GM18517 (cell line): ENCODE measurements around the gene ACOX2.

Experiments used
- ATAC-seq: cut with Tn5 transposase; IDR thresholded peaks from one replicate; pipeline ENCODE4 v1.9.1; 2021; ENCODE audit warnings: mild to moderate bottlenecking, moderate library complexity; ENCODE audit not compliant: unreplicated experiment

The ACOX2 gene

DNA sequence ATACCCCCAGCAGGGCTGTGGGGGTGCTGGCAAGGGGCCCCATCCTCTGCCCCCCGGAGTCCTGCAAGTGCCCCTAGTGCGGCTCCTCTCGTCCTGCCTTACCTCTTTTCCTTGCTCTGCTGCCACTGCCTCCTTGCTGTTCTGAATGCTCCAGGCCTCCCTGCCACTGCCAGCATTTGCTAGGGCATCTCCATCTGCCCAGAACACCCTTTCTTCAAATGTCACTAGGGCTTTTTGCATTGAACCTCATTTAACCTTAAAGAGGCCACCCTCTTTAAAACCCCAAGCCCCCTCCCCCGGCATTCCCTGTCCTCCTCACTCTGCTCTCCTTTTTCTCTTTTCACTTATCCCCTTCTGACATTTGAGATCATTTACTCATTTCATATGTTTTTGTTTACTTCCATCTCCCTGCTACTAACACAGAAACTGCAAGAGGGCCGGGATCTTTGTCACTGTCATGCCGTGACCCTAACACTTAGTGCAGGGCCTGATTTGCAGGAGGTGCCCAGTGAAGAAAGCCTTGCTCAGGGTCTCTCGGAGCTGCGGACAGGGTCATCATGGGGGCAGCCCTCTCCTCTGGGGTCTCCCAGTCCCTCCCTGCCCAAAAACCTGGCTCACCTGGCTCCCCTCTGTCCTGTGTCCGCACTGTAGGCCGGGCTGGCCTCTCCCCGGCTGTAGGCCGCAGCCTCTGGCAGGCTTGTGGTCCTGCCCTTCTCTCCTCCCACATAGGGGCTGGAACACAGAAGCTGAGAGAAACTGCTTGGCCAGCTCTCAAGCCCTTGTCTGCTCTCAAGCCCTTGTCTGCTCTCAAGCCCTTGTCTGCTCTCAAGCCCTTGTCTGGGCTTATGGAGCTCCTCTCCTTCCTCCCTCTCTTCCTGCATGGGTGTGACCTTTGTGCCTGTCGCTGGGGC, at the start of gene ACOX2:
Gene ACOX2 (minus strand): TSS at position 690 of the 911 bp plus-strand sequence. CDS start 2,084 bp downstream, outside the sequence.
- no peak for ATAC-seq

DNA sequence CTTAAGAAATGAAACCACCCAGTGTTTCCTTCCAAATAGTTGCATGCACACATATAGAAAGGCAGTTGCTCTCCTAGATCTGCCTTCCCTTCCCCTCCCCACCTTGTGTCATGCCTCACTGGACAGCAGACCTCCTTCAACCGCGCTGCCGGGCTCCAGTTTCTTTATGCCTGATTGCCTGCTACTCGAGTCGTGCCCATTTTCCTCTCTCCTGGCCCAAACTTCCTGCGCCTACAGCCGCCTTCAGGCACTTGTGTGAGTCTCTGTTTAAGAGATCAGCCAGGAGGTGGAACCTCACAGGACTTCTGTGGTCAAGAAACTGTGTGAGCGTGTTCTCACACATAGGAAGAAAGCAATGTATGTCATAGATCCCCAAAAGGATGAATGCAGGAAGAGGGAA, 49.0 kb upstream of the ACOX2 start:
- ATAC-seq = no peak

DNA sequence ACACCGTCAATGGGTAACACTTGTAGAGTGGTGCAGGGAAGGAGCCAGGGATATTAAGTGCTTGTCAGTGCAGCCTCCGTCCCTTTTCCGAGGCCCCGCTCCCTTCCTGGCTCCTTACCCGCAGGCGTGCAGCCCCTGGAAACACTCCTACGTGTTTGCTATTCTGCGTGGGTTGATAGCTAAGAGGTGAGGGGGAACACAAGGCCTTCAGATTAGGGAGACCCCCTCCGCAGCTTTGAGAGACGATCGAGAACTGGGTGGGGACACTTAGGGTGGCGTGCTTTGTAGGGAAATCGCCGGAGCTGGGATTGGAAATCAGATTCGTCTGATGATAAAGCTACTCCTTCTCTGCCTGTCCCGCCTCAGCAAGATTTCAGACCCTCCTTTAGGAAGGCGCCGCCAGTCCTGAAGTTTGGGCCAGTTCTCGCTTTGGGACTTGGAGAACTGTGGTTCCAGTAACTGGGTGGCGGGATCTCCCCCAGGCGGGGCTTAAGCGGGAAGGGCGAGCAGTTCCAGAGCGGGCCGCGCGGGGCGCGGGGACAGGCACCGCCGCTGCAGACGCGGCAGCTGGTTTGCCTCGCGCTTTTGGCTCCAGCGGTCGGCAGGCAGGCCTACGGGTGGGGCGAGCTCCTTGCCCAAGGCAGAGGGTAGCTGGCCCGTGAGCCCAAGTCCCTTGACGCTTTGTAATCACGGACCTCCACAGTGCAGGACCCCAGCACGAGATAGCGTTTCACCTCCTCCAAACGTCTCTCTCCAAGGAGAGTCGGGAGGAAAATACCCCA, 48.2 kb upstream of the ACOX2 start:
- peak; percentile 53 for ATAC-seq

DNA sequence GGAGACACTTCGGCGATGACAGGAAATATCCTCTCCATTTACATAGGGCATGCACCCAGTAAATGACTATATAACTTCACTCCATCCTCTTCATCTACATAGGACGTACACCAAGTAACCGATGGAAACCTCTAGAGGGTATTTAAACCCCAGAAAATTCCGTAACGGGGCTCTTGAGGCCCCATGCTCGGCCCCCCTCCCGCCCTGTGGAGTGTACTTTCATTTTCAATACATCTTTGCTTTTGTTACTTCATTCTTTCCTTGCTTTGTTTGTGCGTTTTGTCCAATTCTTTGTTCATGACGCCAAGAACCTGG, 47.7 kb upstream of the ACOX2 start:
- no peak for ATAC-seq

DNA sequence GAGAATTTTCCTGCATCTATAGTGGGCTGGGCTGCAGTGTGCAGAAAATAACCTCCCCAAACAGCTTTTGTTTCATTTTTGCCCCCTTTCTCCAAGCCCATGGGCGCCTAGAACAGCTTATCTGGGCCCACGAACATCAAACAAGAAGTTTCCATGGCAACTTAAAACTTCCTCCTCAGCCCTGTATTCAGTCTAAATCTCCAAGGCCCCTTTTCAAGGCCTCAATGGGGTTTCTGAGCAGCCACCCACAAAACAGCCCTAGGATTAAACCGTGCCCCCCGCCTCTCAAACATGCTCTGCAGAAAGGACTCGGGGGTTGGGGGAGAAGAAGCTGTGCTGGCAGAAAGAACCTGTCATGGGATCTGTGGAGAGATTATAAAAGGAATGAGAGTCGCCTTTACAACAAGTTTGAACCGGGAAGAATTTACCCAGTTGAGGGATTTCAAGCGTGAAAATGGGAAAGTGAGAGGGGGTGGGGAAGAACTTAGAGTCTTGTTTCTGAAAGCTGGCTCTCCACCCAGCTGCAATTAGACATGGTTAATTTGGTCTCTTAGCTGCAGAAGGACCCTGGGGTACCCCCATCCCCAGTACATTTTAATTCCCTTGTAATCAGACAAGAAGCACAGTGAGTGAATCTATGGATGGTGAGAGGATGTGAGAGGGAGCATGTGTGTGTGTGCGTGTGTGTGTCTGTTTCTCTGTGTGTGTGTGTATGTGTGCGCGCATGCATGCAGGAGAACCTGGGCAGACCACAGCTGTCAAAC, 44.5 kb upstream of the ACOX2 start:
- ATAC-seq = no peak

DNA sequence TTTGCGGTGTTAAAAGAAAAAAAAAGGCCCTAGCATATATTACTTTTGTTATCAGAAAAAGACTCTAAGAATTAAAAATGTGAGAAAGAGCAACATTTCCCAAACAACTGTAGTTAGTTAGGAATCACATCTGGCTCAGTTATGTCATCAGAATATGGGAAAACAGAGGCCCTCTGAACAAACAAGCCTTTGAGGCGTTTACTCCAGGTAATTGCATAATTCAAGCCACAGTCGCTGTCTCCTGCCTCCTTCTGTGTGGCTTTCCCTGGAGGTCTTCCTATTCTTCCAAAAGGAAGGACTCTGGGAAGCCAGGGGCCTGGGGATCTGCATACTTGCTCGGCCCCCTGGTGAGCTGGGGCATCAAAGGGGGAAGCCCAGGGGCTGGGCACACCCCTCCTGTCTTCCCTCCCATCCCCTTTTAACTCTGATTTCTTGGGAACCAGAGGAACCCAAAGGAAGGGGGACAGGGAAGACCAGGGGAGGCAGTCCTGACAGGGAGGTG, 43.9 kb upstream of the ACOX2 start:
- no peak for ATAC-seq

DNA sequence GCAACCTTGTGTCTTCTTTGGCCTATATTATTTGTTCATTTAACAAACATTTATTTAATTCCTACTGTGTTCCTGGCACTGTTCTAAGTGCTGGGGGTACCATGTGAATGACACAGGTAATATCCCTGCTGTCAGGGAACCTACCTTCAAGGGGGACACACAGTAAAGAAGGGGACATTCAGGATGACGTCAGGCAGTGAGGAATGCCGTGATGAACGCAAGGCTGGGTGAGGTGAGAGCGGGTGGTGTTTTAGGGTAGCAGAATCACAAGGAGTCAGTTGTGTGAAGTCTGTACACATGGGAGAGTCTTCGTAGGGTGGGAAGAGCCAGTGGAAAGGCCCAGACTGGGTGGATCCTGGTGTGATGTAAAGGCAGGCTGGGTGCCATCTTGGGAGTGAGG, 41.9 kb upstream of the ACOX2 start:
- ATAC-seq = no peak

DNA sequence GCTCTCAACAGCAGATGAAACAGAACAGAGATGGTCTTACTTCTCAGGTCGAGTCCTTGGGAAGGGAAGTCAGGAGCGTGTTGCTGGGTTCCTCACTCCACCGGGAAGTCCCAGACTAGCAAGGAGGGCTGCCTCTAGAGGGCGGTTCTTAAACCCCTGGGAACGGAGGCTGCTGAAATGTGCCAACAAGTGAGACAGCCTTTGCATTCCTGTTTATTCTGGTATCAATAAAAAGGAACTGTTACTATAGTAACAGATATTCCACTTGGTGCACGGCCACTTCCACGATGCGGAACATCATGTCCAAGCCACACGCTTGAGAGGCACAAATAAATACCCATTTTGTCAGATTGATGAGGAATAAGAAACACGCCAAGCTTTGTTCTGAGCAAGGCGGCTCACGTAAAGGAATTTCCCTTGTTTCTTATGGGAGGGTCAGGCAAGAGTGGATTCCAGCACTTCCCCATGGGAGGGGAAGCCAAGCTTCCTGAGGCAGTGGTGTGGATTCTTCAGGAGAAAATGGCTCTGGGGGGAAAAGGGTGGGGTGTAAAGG, 40.4 kb upstream of the ACOX2 start, which contains the start of gene FAM107A:
Gene FAM107A (minus strand): TSS at position 123 of the 553 bp plus-strand sequence. CDS start 7,531 bp downstream, outside the sequence.
- no peak for ATAC-seq

DNA sequence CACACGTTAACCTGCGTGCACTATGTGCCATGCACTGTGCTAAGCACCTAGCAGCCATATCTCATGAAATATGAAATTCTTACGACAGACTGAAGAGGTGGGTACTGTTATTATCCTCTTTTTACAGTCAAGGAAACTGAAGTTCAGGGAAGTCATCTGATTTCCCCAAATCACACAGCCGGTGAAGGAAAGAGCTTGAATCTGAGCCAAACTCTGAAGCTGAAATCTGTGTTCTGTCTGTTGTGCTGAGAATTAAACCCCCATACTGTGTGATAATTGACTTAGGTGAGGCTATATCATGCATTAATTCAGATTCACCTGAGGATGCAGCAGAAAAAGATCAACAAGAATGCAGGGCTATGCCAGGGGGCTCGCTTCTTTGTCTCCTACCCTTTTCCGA, 39.7 kb upstream of the ACOX2 start:
- no peak for ATAC-seq

DNA sequence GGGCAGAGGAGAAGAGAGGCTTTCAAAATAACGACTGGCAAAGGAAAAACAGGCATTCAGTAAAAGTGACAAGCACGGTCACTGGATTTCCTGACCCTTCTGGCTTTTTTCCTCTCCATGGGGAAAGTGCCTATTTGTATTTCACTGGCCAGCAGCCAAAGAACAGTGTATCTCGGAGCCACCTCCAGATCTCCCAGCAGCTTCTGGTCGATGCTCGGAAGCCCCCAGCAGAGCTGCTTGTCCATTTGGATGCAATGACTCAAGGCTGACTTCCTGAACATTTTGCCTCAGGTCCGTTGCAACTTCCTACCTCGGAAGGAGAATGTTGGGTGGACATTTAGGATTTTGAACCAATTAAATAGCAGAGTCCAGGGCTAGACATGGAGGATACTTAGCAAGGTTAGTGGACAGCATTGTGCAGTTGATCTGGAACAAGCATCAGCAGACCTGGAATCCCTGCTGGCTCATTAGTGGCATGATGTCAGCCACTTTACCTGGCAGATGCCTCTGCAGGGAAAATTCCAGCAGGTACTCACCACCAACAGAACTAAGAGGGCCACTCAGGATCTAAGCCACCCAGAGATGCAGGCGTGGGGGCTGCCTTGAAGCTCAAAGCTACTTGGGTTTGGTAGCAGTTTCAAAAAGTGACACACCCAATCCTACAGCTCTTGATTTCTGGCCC, 39.1 kb upstream of the ACOX2 start:
- ATAC-seq = no peak

DNA sequence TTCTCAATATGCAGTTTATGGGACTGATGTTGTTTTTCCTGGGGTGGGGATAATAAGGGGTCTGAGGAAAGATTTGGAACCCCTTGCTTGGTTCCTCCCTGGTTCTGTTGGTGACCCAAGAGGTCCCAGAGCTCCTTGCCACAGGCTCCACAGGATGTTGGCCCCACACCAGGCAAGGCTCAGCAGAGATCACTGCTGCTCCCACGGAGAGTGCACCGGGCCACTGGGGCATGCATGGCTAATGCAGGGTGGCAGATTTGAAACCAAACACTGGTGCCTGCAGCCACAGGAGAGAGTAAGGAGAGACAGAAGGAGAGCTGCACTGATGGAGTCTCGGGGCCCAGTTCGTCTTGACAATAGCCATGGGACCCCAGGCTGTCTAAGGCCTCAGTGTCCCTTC, 37.7 kb upstream of the ACOX2 start:
- ATAC-seq = no peak

DNA sequence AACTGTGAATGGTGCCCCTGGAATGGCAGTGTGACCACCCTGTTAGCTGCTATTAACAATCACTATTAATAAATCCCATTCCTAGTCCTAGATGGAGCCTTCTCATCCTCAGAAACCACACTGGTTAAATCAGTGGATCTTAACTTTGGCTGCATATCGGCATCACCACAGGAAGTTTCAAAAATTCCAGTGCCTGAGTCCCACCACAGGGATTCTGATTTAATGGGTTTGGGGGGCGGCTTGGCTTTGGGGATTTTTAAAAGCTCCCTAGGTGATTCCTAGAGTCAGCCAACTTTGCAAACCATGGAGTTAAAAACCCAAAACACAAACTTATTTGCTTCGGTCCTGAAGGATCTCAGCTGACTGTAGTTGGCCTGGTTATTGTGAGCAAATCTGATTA, 37.1 kb upstream of the ACOX2 start:
- ATAC-seq = no peak

DNA sequence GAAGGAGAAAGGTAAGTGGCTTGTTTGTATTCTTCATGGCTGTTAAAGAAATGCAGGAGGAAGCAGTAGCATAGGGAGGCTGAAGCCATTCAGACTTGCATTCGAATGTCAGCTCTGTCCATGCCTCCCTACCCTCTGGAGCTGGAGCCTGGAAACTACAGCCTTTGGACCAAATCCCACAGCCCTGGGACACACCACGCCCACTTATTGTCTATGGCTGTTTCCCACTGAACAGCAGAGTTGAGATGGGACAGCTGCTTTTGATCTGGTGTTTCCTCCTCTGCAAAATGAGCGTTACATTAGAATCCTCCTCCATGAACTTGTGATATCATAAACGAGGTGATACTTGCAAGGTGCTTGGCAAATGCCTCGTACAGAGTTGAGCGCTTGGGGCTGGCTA, 36.6 kb upstream of the ACOX2 start:
- no peak for ATAC-seq

DNA sequence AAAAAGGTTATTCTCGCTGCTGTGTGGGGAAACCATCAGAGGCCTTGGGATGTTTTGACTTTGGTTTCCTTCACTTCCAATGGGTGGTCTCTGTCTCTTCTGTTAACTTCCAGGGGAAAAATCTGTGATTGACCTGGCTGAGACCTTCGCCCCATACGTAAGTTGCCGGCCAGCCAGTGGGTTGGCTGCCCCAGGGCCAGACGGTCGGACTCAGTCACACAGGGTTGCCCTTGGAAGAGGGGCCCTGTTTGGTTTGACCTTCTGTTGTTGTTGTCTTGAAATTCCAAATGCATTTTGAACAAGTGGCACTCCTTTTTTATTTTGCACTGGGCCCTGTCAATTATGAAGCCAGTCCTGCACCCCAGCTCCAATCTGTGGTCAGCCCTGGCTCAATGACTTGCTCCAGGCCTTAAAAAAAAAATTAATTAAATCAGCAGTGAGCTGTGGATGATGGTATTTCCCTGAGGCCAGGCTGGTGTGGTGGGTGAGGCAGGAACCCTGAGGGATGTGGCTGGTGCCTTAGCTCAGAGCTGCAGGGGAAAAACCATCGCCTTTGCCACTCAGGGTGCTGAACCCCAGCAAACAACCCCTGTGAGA, 35.7 kb upstream of the ACOX2 start:
- no peak for ATAC-seq

DNA sequence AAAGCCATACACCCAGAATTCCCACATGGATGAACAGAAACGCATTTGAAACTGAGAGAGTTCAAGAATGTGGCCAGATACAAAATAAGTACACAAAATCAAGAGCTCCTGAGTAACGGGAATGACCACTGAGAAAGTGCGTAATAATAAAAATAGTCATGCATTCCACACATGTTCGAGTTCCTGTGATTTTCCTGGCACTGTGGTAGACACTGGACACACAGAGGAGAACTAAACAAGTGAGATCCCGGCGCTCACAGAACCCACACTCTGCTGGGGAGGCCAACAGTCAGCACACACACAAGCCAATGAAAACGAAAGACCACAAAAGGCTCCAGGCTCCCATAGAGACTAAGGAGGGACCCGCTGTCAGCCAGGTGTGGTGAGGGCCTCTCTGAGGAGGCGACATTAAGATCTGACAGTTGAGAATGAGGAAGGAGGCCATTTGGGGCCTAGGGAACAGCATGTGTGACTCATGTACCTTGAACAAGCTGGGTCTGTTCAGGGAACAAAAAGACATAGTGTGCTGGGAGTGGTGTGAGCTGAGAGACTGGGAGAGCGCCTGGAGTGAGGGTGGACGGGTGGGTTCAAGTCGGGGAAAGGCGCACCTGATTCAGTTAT, 35.1 kb upstream of the ACOX2 start:
- ATAC-seq = no peak

DNA sequence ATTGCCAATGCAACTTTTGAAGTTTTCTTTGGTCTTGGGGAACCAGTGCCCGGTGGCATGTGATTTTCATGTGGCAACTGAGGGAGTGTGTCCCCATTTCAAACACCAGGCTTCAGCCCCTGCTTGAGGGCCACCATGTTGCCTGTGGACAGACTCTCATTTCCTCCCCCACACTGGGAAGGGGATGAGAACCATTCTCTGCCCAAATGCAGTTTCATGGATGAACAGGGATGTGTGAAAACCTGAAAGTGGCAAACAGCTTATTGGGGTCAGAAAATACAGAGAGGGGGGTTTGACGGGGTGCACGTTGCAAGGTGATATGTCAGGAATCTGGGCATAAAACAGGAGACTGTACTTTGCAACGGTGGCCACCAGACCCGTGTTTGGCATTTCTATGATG, 33.9 kb upstream of the ACOX2 start:
- no peak for ATAC-seq

DNA sequence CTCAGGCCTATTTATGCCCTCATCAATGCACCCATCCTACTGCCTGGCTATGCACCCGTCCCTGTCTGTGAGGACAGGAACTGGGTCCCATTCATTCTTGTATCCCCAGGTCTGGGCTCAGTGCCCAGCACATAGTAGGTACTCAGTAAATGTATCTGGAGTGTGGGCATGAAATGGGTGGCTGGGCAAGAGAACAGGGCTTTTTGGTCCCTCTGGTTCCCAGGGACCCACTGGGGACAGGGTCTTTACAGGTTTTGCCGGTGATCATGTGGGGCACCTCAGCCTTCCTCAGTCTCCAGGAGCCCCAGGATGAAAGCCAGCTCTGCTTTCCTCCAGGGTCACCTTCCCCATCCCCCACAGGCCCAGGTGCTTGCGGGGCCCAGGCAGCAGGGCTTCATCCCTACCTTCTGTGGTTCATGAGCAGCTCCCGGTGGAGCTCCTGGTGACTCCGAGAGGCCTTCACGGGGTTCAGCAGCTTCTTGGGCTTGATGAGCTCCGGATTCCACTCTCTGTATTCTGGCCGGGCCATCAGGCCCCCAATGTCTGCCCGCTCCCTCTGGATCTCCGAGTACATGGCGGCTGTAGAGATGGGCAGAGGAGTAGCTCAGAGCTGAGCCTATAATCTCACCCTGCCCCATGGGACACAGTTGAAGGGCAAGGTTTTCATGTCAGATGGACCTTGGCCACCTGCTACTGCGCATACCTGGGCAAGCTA, 32.5 kb upstream of the ACOX2 start:
- no peak for ATAC-seq

DNA sequence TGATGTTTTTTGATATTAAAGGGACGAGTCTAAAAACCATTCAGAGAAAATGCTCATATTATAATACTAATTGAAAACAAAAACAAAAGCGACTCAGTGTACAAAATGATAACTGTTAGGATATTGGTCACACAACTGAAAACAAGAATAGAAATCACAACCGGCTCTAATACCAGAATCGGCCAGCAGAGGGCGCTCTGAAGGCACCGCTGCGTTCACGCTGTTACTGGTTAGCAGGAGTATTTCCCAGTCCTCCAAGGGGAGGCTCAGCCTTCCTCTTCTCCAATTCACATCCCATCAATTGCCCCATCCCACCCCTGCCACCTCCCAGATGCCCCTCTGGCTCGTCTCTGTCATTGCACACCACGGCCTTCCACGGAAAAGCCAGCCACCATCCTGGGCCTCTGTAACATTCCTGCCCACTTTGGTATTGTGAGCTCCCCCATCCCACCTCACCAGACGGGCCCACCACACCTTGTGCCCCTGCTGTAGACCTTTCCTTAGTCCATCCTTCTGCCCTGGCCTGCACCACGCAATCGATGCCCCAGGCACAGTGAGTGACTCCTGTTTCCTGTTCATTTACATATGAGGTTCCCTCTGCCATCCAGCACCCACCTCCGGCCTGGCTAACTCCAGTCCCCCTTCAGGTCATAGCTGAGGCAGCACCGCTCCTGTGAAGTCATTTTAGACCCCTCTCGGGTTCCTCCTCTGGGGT, 31.7 kb upstream of the ACOX2 start:
- no peak for ATAC-seq
